ENCODE measurements around the gene NEGR1. TPM values are rescaled to one million over a fixed set of nuclear protein-coding genes. Genes with fewer than 3 reads are reported as not detected.

NEGR1 gene
- polyA plus RNA-seq, 1 donor from 2014 or later = 47.4 TPM

- Histone ChIP-seq H3K36me3 (ENCODE audit: insufficient read depth, low read length) (no peaks in the 10 kb centered on the region), H3K27ac (ENCODE audit: low read length) (no peak overlapping the region), H3K4me2 (ENCODE audit: low read length) (no peak overlapping the region), H3K9me3 (ENCODE audit: low read length) (no peaks in the 10 kb centered on the region), H3K9ac (ENCODE audit: low read length) (no peak overlapping the region), H3K27me3 (ENCODE audit: insufficient read depth, low read depth, low read length) (no peaks in the 10 kb centered on the region), H2AFZ (ENCODE audit: low read depth, low read length) (no peak overlapping the region), H3K4me3 (ENCODE audit: low read length) (no peak overlapping the region), H3F3A (ENCODE audit: insufficient read depth, low read length, poor library complexity, severe bottlenecking) (no peaks in the 10 kb centered on the region), H4K20me1 (ENCODE audit: insufficient read depth) (no peaks in the 10 kb centered on the region), H3K9me2 (ENCODE audit: insufficient read depth, low read length) (no peaks in the 10 kb centered on the region), H3K79me2 (replicated peaks; ENCODE audit: insufficient read depth, low read length) (no peaks in the 10 kb centered on the region)
- TF ChIP-seq MXI1 (conservative IDR thresholded peaks at IDR 0.05; ENCODE audit: poor library complexity, severe bottlenecking) (no peak), EP300 (conservative IDR thresholded peaks at IDR 0.05; ENCODE audit: poor library complexity, severe bottlenecking) (no peak), RAD21 (conservative IDR thresholded peaks at IDR 0.05) (no peak), TAF1 (IDR thresholded peaks at IDR 0.05; ENCODE audit: low read depth) (no peak), POLR2AphosphoS5 (IDR thresholded peaks at IDR 0.05) (no peak), EZH2 (IDR thresholded peaks at IDR 0.05; ENCODE audit: borderline replicate concordance, insufficient read depth, low read length, poor library complexity, severe bottlenecking) (no peak), SMC3 (conservative IDR thresholded peaks at IDR 0.05; ENCODE audit: poor library complexity) (no peak), CTCF (IDR thresholded peaks at IDR 0.05; ENCODE audit: poor library complexity, severe bottlenecking) (no peak)
- TF ChIP-seq, protein P1, sequence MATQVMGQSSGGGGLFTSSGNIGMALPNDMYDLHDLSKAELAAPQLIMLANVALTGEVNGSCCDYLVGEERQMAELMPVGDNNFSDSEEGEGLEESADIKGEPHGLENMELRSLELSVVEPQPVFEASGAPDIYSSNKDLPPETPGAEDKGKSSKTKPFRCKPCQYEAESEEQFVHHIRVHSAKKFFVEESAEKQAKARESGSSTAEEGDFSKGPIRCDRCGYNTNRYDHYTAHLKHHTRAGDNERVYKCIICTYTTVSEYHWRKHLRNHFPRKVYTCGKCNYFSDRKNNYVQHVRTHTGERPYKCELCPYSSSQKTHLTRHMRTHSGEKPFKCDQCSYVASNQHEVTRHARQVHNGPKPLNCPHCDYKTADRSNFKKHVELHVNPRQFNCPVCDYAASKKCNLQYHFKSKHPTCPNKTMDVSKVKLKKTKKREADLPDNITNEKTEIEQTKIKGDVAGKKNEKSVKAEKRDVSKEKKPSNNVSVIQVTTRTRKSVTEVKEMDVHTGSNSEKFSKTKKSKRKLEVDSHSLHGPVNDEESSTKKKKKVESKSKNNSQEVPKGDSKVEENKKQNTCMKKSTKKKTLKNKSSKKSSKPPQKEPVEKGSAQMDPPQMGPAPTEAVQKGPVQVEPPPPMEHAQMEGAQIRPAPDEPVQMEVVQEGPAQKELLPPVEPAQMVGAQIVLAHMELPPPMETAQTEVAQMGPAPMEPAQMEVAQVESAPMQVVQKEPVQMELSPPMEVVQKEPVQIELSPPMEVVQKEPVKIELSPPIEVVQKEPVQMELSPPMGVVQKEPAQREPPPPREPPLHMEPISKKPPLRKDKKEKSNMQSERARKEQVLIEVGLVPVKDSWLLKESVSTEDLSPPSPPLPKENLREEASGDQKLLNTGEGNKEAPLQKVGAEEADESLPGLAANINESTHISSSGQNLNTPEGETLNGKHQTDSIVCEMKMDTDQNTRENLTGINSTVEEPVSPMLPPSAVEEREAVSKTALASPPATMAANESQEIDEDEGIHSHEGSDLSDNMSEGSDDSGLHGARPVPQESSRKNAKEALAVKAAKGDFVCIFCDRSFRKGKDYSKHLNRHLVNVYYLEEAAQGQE (IDR thresholded peaks at IDR 0.05; ENCODE audit: borderline replicate concordance) = no peak
These were observed 422.5 kb downstream of the NEGR1 start for GRCh38 chr1:71859806-71860205.

DNA sequence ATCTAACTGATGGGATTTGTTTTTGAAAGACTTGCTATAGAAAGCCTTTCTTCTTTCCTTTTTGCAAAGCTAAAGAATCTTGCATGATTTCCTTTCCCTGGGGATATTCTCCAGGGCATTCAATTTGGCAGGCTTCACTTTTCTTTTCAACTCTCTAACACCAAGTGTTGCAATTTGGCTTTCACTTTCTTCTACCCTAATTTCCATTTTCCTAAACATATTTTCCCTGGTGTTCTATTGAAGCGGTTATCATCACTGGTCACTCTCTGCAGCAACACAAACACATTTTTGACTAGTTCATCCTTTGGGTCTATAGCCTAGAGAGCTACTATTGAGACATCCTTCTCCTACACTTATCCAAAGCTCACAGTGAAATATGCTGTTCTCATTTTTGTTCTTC lies 424.5 kb downstream of the NEGR1 start:
- H3K4me3 ChIP-seq (ENCODE audit: low read length) = no peak overlapping the region
- no peaks in the 10 kb centered on the region for H3K9me3 ChIP-seq (ENCODE audit: low read length)
- H3K27ac ChIP-seq (ENCODE audit: low read length) = no peak overlapping the region
- no peaks in the 10 kb centered on the region for H3K9me2 ChIP-seq (ENCODE audit: insufficient read depth, low read length)
- H3K9ac ChIP-seq (ENCODE audit: low read length) = no peak overlapping the region
- no peaks in the 10 kb centered on the region for H4K20me1 ChIP-seq (ENCODE audit: insufficient read depth)
- no peaks in the 10 kb centered on the region for H3F3A ChIP-seq (ENCODE audit: insufficient read depth, low read length, poor library complexity, severe bottlenecking)
- no peak for TF ChIP-seq POLR2AphosphoS5 (IDR thresholded peaks at IDR 0.05)
- TF ChIP-seq MXI1 (conservative IDR thresholded peaks at IDR 0.05; ENCODE audit: poor library complexity, severe bottlenecking) = no peak
- H3K4me2 ChIP-seq (ENCODE audit: low read length) = no peak overlapping the region
- no peaks in the 10 kb centered on the region for H3K36me3 ChIP-seq (ENCODE audit: insufficient read depth, low read length)
- no peaks in the 10 kb centered on the region for H3K79me2 ChIP-seq (replicated peaks; ENCODE audit: insufficient read depth, low read length)
- H3K27me3 ChIP-seq (ENCODE audit: insufficient read depth, low read depth, low read length) = no peaks in the 10 kb centered on the region
- no peak overlapping the region for H2AFZ ChIP-seq (ENCODE audit: low read depth, low read length)

DNA sequence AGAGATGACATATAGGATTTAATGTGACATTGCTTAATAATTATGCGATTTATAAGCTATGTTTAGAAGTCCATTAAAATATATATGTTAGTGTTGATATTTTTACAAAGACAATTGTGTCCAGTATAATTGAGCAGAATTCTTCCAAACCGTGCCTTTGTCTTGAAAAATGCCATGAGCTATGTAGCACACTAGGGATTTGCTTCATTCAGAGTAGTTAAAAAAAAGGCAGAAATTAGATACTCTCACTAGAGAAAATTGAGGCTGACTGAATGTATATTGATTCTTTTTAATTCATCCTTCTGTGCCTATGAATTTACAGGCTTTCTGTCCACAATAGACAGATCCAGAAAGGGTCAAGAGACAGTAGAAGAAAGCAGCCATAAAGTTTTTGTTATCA lies 429.0 kb downstream of the NEGR1 start:
- Histone ChIP-seq H3K9me2 (ENCODE audit: insufficient read depth, low read length) (no peaks in the 10 kb centered on the region), H3K4me2 (ENCODE audit: low read length) (no peak overlapping the region), H3K9ac (ENCODE audit: low read length) (no peak overlapping the region), H4K20me1 (ENCODE audit: insufficient read depth) (no peaks in the 10 kb centered on the region), H3K79me2 (replicated peaks; ENCODE audit: insufficient read depth, low read length) (no peaks in the 10 kb centered on the region), H3K36me3 (ENCODE audit: insufficient read depth, low read length) (no peaks in the 10 kb centered on the region), H3K9me3 (ENCODE audit: low read length) (no peaks in the 10 kb centered on the region), H3F3A (ENCODE audit: insufficient read depth, low read length, poor library complexity, severe bottlenecking) (no peaks in the 10 kb centered on the region), H3K27me3 (ENCODE audit: insufficient read depth, low read depth, low read length) (no peaks in the 10 kb centered on the region), H3K4me3 (ENCODE audit: low read length) (no peak overlapping the region), H2AFZ (ENCODE audit: low read depth, low read length) (no peak overlapping the region), H3K27ac (ENCODE audit: low read length) (no peak overlapping the region)
- TF ChIP-seq CTCF (IDR thresholded peaks at IDR 0.05; ENCODE audit: poor library complexity, severe bottlenecking) (no peak), POLR2AphosphoS5 (IDR thresholded peaks at IDR 0.05) (no peak), EP300 (conservative IDR thresholded peaks at IDR 0.05; ENCODE audit: poor library complexity, severe bottlenecking) (no peak), SMC3 (conservative IDR thresholded peaks at IDR 0.05; ENCODE audit: poor library complexity) (no peak), TAF1 (IDR thresholded peaks at IDR 0.05; ENCODE audit: low read depth) (no peak), MXI1 (conservative IDR thresholded peaks at IDR 0.05; ENCODE audit: poor library complexity, severe bottlenecking) (no peak), EZH2 (IDR thresholded peaks at IDR 0.05; ENCODE audit: borderline replicate concordance, insufficient read depth, low read length, poor library complexity, severe bottlenecking) (no peak), RAD21 (conservative IDR thresholded peaks at IDR 0.05) (no peak)
- TF ChIP-seq, protein P1 (IDR thresholded peaks at IDR 0.05; ENCODE audit: borderline replicate concordance) = no peak
